Measurements from ENCODE around the gene PLA2G4E. TPM values are rescaled to one million over a fixed set of nuclear protein-coding genes. Genes with fewer than 3 reads are reported as not detected.

Gene PLA2G4E
- polyA plus RNA-seq, 1 donor (not counting 4 experiments of a cell fraction or from before 2014, with no cell fraction given) = 3.5 TPM

DNA sequence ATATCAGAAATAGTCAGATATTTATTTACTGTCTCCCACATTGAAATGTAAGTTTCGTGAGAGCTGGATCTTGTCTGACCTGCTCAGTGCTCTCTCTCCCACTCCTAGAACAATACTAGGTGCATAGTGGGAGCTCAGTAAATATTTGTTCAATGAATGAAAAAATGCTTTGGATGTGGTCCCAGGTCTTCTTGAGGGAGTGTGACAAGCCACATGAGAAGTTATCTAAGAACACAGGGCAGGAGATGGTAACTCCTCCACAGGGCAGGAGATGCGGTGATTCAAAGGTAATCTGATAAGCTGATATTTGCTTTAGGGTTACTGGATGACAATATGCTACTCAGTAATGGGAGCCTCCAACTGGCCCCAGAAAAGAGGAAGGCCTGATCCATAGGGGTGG, 25.8 kb upstream of the PLA2G4E start:
- H3K9ac ChIP-seq (ENCODE audit: control insufficient read depth, extremely low read depth, insufficient read depth, low read length) = no peak overlapping the region

DNA sequence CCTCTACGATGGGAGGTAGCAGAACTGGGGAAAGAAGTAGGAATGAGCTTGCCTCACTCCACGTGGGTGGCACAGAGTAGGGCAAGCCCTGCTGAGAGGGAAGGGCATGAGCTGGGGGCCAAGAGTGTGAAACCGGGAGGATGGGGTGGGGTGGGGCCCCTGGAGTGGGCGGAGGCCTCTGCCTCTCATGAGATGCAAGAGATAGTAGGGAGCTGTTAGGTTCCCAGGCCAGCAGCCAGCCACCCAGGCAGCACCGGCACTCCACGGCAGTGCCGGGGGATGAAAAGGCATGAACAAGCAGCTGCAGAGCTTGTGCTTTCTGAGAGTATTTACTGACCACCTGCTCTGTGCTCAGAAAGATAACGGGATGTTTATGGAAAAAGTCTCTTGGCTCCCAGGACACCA, 24.4 kb upstream of the PLA2G4E start:
- Histone ChIP-seq H4K20me1 (ENCODE audit: control insufficient read depth, extremely low read depth, insufficient read depth, low read length) (no peaks in the 10 kb centered on the region), H3K27ac (ENCODE audit: control insufficient read depth, insufficient read depth, low read length) (no peak overlapping the region), H3K27me3 (ENCODE audit: control insufficient read depth, extremely low read depth, insufficient read depth, low read length) (no peaks in the 10 kb centered on the region), H2AFZ (ENCODE audit: control insufficient read depth, low read length) (no peak overlapping the region), H3K4me2 (ENCODE audit: control insufficient read depth, extremely low read depth, insufficient read depth, low read depth, low read length) (no peak overlapping the region), H3K4me3 (ENCODE audit: control insufficient read depth in 2 of 3, extremely low read depth in 1 of 3, insufficient read depth in 2 of 3, low read depth in 1 of 3, low read length in 3 of 3) (no peak overlapping the region), H3K9me3 (ENCODE audit: control insufficient read depth, low read depth, low read length) (no peaks in the 10 kb centered on the region), H3K4me1 (ENCODE audit: control insufficient read depth, extremely low read depth, insufficient read depth, low read length) (peaks cover 17% of the 10 kb centered on the region), H3K9me1 (ENCODE audit: control insufficient read depth, extremely low read depth, insufficient read depth, low read length) (no peaks in the 10 kb centered on the region), H3K9ac (ENCODE audit: control insufficient read depth, extremely low read depth, insufficient read depth, low read length) (no peak overlapping the region), H3K36me3 (ENCODE audit: control insufficient read depth in 2 of 2, extremely low read depth in 1 of 2, insufficient read depth in 2 of 2, low read length in 2 of 2) (no peaks in the 10 kb centered on the region), H3K79me2 (ENCODE audit: control insufficient read depth, insufficient read depth, low read length) (no peaks in the 10 kb centered on the region)
- TF ChIP-seq, protein P1, sequence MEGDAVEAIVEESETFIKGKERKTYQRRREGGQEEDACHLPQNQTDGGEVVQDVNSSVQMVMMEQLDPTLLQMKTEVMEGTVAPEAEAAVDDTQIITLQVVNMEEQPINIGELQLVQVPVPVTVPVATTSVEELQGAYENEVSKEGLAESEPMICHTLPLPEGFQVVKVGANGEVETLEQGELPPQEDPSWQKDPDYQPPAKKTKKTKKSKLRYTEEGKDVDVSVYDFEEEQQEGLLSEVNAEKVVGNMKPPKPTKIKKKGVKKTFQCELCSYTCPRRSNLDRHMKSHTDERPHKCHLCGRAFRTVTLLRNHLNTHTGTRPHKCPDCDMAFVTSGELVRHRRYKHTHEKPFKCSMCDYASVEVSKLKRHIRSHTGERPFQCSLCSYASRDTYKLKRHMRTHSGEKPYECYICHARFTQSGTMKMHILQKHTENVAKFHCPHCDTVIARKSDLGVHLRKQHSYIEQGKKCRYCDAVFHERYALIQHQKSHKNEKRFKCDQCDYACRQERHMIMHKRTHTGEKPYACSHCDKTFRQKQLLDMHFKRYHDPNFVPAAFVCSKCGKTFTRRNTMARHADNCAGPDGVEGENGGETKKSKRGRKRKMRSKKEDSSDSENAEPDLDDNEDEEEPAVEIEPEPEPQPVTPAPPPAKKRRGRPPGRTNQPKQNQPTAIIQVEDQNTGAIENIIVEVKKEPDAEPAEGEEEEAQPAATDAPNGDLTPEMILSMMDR (optimal IDR thresholded peaks at IDR 0.05 in 1 of 3, IDR thresholded peaks at IDR 0.05 in 1 of 3, conservative IDR thresholded peaks at IDR 0.05 in 1 of 3; ENCODE audit: extremely low read depth in 1 of 3, insufficient read depth in 2 of 3, low read length in 3 of 3) = no peak
- TF ChIP-seq EZH2 (IDR thresholded peaks at IDR 0.05; ENCODE audit: low read length) = no peak
- dilution Hi-C loops (cut with MboI; ENCODE audit: extremely low pct_ligation_motif_present, low sequenced_read_pairs) = no loop called here
- DNase-seq (ENCODE audit: low read depth, low spot score) (no peak), FAIRE-seq (no peak)

More for the DNA sequence above, 25.8 kb upstream of the PLA2G4E start:
- Histone ChIP-seq H3K9me3 (ENCODE audit: control insufficient read depth, low read depth, low read length) (no peaks in the 10 kb centered on the region), H3K4me2 (ENCODE audit: control insufficient read depth, extremely low read depth, insufficient read depth, low read depth, low read length) (no peak overlapping the region), H3K9me1 (ENCODE audit: control insufficient read depth, extremely low read depth, insufficient read depth, low read length) (no peaks in the 10 kb centered on the region), H4K20me1 (ENCODE audit: control insufficient read depth, extremely low read depth, insufficient read depth, low read length) (no peaks in the 10 kb centered on the region), H3K36me3 (ENCODE audit: control insufficient read depth in 2 of 2, extremely low read depth in 1 of 2, insufficient read depth in 2 of 2, low read length in 2 of 2) (no peaks in the 10 kb centered on the region), H3K27me3 (ENCODE audit: control insufficient read depth, extremely low read depth, insufficient read depth, low read length) (no peaks in the 10 kb centered on the region), H3K79me2 (ENCODE audit: control insufficient read depth, insufficient read depth, low read length) (no peaks in the 10 kb centered on the region), H3K27ac (ENCODE audit: control insufficient read depth, insufficient read depth, low read length) (no peak overlapping the region), H2AFZ (ENCODE audit: control insufficient read depth, low read length) (no peak overlapping the region), H3K4me3 (ENCODE audit: control insufficient read depth in 2 of 3, extremely low read depth in 1 of 3, insufficient read depth in 2 of 3, low read depth in 1 of 3, low read length in 3 of 3) (no peak overlapping the region), H3K4me1 (ENCODE audit: control insufficient read depth, extremely low read depth, insufficient read depth, low read length) (peaks cover 17% of the 10 kb centered on the region)
- TF ChIP-seq EZH2 (IDR thresholded peaks at IDR 0.05; ENCODE audit: low read length) = no peak
- TF ChIP-seq, protein P1 (optimal IDR thresholded peaks at IDR 0.05 in 1 of 3, IDR thresholded peaks at IDR 0.05 in 1 of 3, conservative IDR thresholded peaks at IDR 0.05 in 1 of 3; ENCODE audit: extremely low read depth in 1 of 3, insufficient read depth in 2 of 3, low read length in 3 of 3) = no peak
- DNase-seq (ENCODE audit: low read depth, low spot score) (no peak), FAIRE-seq (no peak)
- dilution Hi-C loops (cut with MboI; ENCODE audit: extremely low pct_ligation_motif_present, low sequenced_read_pairs) = no loop called here

All from keratinocyte (primary cell).